ENCODE results near the gene FMN2. TPM values are rescaled to one million over a fixed set of nuclear protein-coding genes. Genes with fewer than 3 reads are reported as not detected.

FMN2 gene
- total RNA-seq, 1 donor = 11.2 TPM

- Histone ChIP-seq H3K4me1 (ENCODE audit: insufficient read depth, low read length) (peaks cover 37% of the 10 kb centered on the region), H3K27ac (ENCODE audit: low read depth, low read length) (peak overlapping the region; percentile 52), H3K4me3 (ENCODE audit: insufficient read depth, low read length) (no peak overlapping the region), H2AFZ (ENCODE audit: low read length) (no peak overlapping the region), H3K9me3 (ENCODE audit: low read depth, low read length) (no peaks in the 10 kb centered on the region), H3K36me3 (ENCODE audit: insufficient read depth, low read length) (peaks cover 10% of the 10 kb centered on the region), H3K27me3 (ENCODE audit: insufficient read depth, low read length) (no peaks in the 10 kb centered on the region), H3K4me2 (ENCODE audit: insufficient read depth, low read length) (no peak overlapping the region), H4K20me1 (ENCODE audit: insufficient read depth, low read length) (no peaks in the 10 kb centered on the region), H3K79me2 (ENCODE audit: insufficient read depth, low read length) (peaks cover 3% of the 10 kb centered on the region)
- DNase-seq (ENCODE audit: insufficient read length, low spot score, missing footprints) = no peak
- no peak for TF ChIP-seq CTCF (IDR thresholded peaks at IDR 0.05; ENCODE audit: extremely low read depth, low read depth, low read length)
Observed at GRCh38 chr1:240344918-240345317, 253.2 kb downstream of the FMN2 start.

- Histone ChIP-seq H3K27me3 (ENCODE audit: insufficient read depth, low read length) (no peaks in the 10 kb centered on the region), H3K36me3 (ENCODE audit: insufficient read depth, low read length) (peaks cover 10% of the 10 kb centered on the region), H4K20me1 (ENCODE audit: insufficient read depth, low read length) (no peaks in the 10 kb centered on the region), H3K79me2 (ENCODE audit: insufficient read depth, low read length) (no peaks in the 10 kb centered on the region), H3K4me2 (ENCODE audit: insufficient read depth, low read length) (no peak overlapping the region), H3K27ac (ENCODE audit: low read depth, low read length) (peak overlapping the region; percentile 86), H3K4me1 (ENCODE audit: insufficient read depth, low read length) (peaks cover 50% of the 10 kb centered on the region), H3K4me3 (ENCODE audit: insufficient read depth, low read length) (no peak overlapping the region), H2AFZ (ENCODE audit: low read length) (no peak overlapping the region), H3K9me3 (ENCODE audit: low read depth, low read length) (no peaks in the 10 kb centered on the region)
- DNase-seq (ENCODE audit: insufficient read length, low spot score, missing footprints) = peak; percentile 49
- TF ChIP-seq CTCF (IDR thresholded peaks at IDR 0.05; ENCODE audit: extremely low read depth, low read depth, low read length) = no peak
Observed at GRCh38 chr1:240349695-240350094, 258.0 kb downstream of the FMN2 start.

- Histone ChIP-seq H3K79me2 (ENCODE audit: insufficient read depth, low read length) (no peaks in the 10 kb centered on the region), H4K20me1 (ENCODE audit: insufficient read depth, low read length) (no peaks in the 10 kb centered on the region), H3K36me3 (ENCODE audit: insufficient read depth, low read length) (peaks cover 10% of the 10 kb centered on the region), H3K4me1 (ENCODE audit: insufficient read depth, low read length) (peaks cover 42% of the 10 kb centered on the region), H3K27me3 (ENCODE audit: insufficient read depth, low read length) (no peaks in the 10 kb centered on the region), H3K9me3 (ENCODE audit: low read depth, low read length) (no peaks in the 10 kb centered on the region), H3K27ac (ENCODE audit: low read depth, low read length) (peak overlapping the region; percentile 86), H2AFZ (ENCODE audit: low read length) (no peak overlapping the region), H3K4me3 (ENCODE audit: insufficient read depth, low read length) (no peak overlapping the region), H3K4me2 (ENCODE audit: insufficient read depth, low read length) (no peak overlapping the region)
- peak; percentile 72 for DNase-seq (ENCODE audit: insufficient read length, low spot score, missing footprints)
- no peak for TF ChIP-seq CTCF (IDR thresholded peaks at IDR 0.05; ENCODE audit: extremely low read depth, low read depth, low read length)
Observed at GRCh38 chr1:240350910-240351331, 259.2 kb downstream of the FMN2 start.

GRCh38 chr1:240351690-240352089, 260.0 kb downstream of the FMN2 start:
- H3K4me2 ChIP-seq (ENCODE audit: insufficient read depth, low read length) = no peak overlapping the region
- no peaks in the 10 kb centered on the region for H3K27me3 ChIP-seq (ENCODE audit: insufficient read depth, low read length)
- peak overlapping the region; percentile 86 for H3K27ac ChIP-seq (ENCODE audit: low read depth, low read length)
- H3K9me3 ChIP-seq (ENCODE audit: low read depth, low read length) = no peaks in the 10 kb centered on the region
- no peaks in the 10 kb centered on the region for H3K79me2 ChIP-seq (ENCODE audit: insufficient read depth, low read length)
- H2AFZ ChIP-seq (ENCODE audit: low read length) = no peak overlapping the region
- peaks cover 42% of the 10 kb centered on the region for H3K4me1 ChIP-seq (ENCODE audit: insufficient read depth, low read length)
- no peak for DNase-seq (ENCODE audit: insufficient read length, low spot score, missing footprints)
- no peak for TF ChIP-seq CTCF (IDR thresholded peaks at IDR 0.05; ENCODE audit: extremely low read depth, low read depth, low read length)
- H3K4me3 ChIP-seq (ENCODE audit: insufficient read depth, low read length) = no peak overlapping the region
- no peaks in the 10 kb centered on the region for H4K20me1 ChIP-seq (ENCODE audit: insufficient read depth, low read length)
- peaks cover 6% of the 10 kb centered on the region for H3K36me3 ChIP-seq (ENCODE audit: insufficient read depth, low read length)
